IPS-18c (cell line): ENCODE measurements around the gene CARD9.

Experiments used
- H3K4me3 ChIP-seq: 2 replicates; pipeline ENCODE4 v1.7.0; 2013; ENCODE audit warnings: low read depth, mild to moderate bottlenecking, low read length, moderate library complexity; ENCODE audit not compliant: insufficient read depth
- H3K9me3 ChIP-seq: one replicate; pipeline ENCODE4 v1.6.1; 2013; ENCODE audit warnings: mild to moderate bottlenecking, low read length, moderate library complexity; ENCODE audit not compliant: control insufficient read depth, insufficient read depth

CARD9 gene

DNA sequence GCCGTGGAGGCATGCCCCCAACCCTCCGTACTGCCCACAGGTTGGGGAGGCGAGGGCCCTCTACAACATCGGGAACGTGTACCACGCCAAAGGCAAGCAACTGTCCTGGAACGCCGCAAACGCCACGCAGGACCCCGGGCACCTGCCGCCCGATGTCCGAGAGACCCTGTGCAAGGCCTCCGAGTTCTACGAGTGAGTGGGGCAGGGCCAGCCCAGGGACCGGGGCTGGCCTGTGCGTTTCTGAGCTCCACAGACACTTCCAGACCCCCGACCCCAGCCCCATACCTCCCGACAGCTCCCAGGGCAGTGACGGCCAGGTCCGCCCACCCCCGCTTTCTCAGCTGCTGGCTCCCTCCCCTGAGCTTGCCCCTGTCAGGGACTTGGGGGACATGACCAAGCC, 36.6 kb downstream of the CARD9 start:
- no peaks in the 10 kb centered on the region for H3K9me3 ChIP-seq
- no peak overlapping the region for H3K4me3 ChIP-seq

DNA sequence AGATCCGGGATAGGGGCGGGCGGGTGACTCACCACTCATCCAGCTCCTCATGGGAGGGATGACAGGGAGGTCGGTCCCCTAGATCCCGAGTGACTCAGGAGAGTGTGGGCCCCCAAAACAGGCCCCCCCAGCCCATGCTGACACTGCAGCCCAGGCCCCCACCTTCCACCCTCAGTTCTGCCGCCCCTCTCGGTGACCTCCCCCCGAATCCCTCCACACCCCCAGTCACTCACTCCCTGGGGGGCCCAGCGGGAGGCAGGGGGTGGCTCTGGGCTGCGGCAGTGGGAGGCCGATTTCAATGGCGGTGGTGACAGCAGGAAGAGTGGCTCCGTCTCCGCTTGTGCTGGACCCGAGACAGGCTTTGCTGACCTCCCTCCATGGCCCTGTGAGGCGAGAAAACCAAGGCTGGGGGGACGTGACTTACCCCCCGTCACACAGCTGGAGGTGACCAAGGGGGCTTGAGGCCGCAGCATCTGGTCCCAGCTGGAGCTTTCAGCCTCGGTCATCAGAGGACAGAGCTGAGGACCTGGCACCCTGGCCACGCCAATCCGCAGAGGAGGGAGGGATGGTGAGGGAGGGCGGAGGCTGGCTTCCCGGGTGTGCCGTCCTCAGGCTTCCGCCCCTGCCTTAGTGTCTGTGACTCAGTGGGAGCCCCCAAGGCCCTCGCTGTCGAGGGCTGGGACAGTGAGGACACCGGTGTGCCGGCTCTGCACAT, 37.2 kb downstream of the CARD9 start:
- H3K9me3 ChIP-seq = no peaks in the 10 kb centered on the region
- no peak overlapping the region for H3K4me3 ChIP-seq

DNA sequence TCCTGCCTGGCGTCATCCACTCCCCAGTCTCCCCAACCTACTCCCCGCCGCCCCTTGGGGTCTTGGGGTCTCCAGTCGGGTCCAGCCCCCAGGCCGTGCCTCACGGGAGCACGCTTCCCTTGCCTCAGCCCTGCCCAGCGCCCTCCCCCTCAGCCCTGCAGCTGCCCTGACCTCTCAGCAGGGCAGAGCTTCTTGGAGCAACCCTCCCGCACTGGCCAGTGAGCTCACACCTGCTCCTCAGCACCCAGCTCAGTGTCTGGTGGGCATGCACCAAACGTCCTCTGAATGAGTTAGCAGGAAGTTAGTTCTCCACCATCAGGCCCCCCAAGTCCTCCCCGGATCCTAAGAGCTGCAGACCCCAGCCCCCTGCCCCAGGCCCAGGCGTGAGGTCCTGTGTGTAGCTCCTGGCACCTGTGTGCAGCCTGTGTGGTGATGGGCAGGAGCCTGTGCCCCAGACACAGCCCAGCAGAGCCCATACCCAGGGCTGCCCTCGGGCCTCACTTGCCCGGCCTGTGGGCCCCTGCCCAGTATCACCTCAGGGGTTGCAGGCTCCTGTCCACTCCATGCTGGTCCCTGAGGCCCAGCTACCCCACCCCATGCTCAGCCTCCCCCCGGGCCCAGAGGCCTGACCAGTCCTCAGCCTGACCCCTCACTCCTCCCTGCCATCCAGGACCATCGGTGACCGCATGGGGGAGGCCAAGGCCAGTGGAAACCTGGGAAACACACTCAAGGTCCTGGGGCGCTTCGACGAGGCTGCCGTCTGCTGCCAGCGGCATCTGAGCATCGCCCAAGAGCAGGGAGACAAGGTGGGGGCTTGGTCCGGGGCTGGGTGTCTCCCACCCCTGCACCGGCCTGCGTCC, 37.9 kb downstream of the CARD9 start:
- no peaks in the 10 kb centered on the region for H3K9me3 ChIP-seq
- no peak overlapping the region for H3K4me3 ChIP-seq

DNA sequence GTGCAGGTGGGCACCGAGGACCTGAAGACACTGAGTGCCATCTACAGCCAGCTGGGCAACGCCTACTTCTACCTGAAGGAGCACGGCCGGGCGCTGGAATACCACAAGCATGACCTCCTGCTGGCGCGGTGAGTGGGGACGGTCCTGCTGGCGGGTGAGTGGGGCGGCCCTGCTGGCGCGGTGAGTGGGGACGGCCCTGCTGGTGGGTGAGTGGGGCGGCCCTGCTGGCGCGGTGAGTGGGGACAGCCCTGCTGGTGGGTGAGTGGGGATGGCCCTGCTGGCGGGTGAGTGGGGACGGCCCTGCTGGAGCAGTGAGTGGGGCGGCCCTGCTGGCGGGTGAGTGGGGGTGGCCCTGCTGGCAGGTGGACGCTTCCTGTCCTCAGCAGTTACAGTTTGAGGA, 38.9 kb downstream of the CARD9 start:
- Histone ChIP-seq H3K9me3 (no peaks in the 10 kb centered on the region), H3K4me3 (no peak overlapping the region)

DNA sequence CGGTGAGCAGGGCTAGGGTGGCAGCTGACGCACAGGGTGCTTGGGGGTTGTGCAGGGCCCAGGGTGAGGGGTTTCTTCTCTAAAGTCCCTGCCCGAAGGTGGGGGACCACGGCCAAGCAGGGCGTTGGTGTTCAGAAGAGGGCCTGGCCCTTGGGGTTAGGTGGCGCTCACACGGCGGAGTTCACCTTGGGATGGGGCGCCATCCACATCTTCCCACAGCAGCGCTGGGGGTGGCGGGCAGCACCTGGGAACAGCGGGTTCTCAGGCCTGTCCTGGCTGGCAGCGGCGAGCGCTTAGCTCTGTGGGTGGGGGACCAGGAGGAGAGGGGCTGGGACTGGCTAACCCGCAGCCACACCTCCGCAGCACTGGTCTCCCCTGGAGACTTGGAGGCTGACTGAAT, 40.0 kb downstream of the CARD9 start:
- H3K4me3 ChIP-seq = no peak overlapping the region
- no peaks in the 10 kb centered on the region for H3K9me3 ChIP-seq

DNA sequence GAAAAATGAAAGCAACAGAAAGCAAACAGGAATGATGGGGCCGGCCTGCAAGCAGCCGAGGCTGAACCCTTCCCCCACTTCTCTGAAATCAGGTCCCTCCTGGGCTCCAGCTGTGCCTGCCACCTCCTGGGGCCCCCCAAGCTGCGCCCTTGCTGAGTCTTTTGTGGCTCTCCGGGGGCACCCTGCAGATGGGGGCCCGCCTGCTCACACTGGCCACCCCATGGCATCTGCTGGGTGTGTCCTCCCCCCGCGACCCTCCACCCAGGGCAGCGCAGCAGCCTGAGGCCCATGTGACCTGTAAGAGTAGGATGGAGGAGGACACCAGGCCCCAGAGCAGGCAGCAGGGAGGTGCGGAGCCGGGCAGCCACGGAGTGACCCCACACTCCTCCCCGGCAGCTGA, 40.4 kb downstream of the CARD9 start:
- H3K4me3 ChIP-seq = no peak overlapping the region
- H3K9me3 ChIP-seq = no peaks in the 10 kb centered on the region

DNA sequence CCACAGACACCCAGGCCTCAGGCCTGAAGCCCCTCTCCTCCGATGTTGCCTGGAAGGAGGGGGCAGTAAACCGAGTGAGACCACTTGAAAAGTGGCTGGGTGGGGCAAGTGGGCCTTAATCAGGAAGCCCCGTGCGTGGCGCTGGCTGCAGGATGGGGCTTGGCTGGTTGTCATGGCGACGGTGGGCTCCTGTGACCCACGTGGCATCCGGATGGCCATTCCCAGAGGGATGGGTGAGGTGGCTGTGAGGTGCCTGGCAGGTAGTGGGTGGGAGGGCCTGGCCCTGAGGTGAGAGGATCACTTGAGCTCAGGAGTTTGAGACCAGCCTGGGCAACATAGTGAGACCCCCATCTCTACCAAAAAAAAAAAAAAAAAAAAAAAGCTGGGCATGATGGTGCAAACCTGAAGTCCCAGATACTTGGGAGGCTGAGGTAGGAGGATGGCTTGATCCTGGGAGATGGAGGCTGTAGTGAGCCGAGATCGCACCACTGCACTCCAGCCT, 40.9 kb downstream of the CARD9 start:
- Histone ChIP-seq H3K4me3 (no peak overlapping the region), H3K9me3 (no peaks in the 10 kb centered on the region)

DNA sequence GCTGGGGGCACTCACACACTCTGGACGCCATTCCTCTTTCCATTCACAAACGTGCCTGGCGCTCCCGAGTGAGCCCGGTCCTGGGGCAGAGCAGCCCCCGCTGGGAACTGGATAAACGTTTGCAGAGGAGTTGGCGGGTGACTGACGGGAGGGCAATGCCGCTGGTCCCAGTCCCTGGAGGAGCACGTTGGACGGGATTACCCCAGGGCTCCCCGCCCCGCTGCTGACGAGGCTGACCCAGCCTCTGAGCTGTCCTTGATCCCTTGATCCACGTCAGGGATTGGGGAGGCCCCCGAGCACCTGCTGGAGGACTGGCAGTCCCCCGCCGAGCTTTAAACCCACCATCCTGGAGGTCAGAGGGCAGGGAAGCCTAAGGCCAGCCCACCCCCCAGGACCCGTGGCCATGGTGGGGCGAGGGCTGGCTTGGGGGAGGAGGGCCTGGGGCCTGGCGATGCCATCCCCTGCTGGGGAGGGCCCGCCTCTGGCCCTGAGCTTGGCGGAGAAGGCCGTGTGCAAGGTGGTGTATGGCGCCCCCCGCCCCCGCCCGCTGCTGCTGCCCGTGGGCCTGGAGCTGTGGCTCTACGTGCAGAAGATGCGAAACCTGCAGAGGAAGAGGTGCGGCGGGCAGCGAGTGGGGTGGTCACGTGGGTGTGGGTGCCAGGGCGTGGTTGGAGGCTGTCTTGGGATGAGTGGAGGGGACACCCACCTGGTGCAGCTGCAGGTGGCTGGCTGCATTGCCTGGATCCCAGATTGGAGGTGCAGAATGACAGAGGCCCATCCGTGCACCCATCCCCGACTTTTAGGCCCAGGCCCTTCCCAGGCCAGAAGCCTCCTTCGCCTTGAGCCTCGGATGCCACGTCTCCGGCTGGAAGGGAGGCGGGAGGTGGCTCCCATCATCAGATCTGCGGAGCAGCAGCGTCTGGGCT, 41.6 kb downstream of the CARD9 start:
- Histone ChIP-seq H3K9me3 (no peaks in the 10 kb centered on the region), H3K4me3 (no peak overlapping the region)

DNA sequence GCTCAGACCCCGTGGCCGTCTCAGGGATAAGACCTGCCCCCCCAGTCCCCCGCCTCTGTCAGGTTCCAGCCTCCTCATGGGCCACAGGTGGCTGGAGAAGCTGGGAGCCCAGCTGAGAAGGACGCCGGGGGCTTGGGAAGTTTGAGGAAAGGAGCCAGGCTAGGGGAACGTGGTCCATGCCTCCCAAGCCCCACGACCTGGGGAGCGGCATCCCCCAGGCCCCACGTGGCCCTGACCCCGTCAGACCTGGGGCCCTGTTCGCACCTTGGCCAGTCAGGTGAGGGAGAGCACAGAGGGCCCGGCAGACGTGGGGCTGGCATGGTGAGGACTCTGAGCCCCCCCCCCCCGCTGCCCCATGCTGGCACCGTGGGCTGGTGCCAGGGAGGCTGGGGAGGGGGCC, 42.4 kb downstream of the CARD9 start:
- H3K9me3 ChIP-seq = no peaks in the 10 kb centered on the region
- H3K4me3 ChIP-seq = no peak overlapping the region

DNA sequence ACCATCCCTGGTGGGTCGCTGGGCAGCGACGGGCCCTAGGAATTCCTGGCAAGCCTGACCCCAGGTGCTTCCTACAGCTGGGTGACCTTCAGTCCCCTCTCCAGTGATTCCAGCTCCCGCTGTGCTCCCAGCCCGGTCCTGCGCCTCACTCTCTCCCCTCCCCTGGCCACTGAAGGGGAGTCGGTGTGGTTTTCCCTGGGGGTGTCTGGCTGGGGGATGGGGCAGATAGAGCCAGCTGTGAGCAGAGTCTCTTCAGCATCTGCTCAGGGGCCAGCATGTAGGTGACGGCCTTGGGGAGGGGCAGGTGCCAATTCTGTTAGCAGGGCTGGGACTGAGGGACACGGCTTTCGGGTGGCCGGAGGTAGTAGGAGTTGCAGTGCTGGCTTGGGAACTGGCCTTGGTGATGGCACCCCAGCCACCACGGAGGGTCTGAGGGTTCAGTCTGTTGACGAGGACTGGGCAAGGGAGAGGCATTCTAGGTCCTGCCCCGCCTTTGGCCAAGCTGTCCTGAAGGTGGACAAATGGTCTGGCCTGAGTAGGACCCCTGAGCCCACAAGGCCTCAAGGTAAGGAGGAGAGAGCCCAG, 43.0 kb downstream of the CARD9 start:
- Histone ChIP-seq H3K4me3 (no peak overlapping the region), H3K9me3 (no peaks in the 10 kb centered on the region)

DNA sequence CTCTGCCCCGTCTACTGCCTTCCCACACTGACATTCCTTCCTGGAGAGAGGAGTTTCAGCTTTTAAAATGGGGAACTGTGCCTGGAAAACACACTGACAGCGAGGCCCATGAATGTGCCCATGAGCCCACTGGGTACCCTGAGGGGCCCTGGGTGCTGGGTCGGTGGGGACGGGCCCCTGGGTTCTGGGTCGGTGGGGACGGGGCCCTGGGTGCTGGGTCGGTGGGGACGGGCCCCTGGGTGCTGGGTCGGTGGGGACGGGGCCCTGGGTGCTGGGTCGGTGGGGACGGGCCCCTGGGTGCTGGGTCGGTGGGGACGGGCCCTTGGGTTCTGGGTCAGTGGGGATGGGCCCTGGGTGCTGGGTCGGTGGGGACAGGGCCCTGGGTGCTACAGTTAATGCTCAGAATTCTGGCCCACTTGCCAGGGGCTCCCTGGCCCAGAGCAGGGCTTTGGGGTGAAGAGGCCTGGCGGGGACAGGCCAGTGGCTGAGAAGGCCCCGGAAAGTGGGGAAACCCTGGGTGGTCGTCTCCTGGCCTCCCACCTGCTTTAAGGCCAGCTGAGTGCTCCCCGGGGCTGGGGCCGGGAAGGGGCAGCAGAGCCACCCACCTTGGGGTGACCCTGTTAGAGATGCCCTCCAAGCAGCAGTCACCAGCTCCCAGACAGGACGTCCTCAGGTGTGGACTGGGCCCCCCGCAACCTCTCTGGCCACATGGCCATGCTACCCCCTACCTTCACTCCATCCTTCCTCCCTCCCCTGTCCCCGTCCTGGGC, 43.6 kb downstream of the CARD9 start:
- Histone ChIP-seq H3K4me3 (no peak overlapping the region), H3K9me3 (no peaks in the 10 kb centered on the region)

DNA sequence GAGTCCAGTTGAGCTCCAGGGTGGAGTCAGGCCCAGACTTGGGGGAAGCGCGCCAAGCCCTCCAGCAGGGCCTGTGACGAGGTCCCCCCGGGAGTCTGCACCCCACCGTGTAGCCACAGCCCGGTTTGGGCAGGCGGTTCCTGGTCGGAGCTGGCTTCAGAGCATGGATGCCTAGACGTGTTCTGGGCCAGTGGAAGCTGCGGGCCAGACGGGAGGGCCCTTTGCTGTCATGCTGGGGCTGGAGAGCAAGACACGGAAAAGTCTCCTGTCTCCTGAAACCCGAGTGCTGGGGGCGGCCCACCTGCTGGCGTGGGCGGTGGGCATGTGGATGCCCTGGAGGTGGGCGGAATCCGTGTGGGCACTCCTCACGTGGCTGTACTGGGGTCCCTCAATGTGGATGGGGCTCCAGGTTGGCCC, 44.2 kb downstream of the CARD9 start:
- no peak overlapping the region for H3K4me3 ChIP-seq
- no peaks in the 10 kb centered on the region for H3K9me3 ChIP-seq

DNA sequence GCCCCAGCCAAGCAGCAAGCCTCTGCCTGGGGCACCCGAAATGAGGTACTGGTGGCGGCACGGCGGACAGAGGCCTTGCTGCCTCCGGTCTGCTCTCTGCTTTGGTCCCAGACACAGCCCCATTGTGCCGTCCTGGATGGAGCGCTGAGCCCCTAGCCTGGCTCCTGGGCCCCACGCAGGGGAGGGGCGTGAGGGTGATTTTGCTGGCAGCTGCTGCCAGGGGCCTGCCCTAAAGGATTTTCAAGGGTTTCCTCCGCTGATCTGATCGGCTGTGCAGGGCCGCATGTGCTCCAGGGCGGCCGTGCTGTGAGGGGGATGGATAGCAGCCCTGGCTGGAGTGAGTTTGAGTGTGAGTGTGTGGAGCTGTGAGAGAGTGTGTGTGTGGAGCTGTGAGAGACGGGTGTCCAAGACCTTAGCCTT, 44.8 kb downstream of the CARD9 start:
- Histone ChIP-seq H3K4me3 (peak overlapping the region; percentile 31; the same call in 1 of the 2 replicates), H3K9me3 (no peaks in the 10 kb centered on the region)

DNA sequence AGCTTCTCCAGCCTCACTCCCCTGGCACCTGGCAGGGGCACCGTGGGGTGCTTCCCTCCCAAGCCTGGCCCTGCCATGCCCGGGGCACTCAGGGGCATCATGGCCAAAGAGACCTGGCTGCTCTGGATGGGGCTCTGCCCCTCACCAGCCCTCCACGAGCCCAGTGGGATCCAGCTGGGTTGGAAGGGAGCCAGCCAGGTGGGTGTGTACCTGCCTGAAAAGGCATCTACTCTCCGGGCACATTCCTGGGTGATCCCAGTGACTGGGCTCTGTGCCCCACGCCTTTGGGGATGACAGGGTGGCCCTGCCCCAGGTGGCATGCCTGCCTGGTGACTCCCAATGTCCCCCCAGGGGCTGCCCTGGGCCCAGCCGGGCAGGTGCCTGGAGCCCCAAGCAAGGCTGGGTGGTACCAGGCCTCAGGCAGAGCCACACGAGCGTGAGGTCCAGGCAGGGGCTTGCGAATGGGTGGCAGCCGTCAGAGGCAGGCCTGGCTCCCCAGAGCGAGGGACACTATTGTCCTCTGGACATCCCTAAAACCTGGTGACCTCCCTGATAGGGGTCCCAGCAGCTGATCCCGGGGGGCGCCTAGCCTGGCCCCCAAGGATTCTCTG, 45.4 kb downstream of the CARD9 start:
- Histone ChIP-seq H3K9me3 (no peaks in the 10 kb centered on the region), H3K4me3 (peak overlapping the region; percentile 31)

DNA sequence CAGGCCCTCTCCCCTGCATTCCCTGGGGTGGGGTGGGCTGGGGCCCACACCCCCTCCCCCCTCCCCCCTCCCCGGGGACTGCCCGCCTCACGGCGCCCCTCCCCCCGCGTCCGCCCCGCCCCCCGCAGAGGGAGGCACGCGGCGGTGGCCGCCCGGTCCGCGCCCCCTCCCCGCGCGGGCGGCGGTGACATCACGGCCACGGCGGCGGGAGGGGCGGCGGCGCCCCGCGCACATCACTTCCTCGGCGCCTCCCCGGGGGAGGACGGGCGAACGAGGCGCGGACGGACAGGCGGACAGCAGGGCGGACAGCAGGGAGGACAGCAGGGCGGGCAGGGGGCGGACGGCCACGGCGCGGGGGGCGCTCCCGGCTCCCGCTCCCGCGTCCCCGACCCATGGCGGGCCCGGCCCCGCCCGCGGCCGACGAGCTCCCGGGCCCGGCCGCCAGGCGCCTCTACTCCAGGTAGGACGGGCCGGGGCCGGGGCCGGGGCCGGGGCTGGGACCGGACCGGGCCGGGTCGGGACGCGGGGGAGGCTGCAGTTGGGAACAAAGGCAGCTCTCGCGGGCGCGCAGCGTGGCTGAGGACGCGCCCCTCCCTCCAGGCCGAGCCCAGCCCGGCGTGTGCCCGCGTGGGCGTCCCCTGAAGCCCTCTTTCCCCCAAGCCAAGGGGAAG, 46.0 kb downstream of the CARD9 start, which contains the start of gene GPSM1:
TSS of gene GPSM1 (plus strand) at position 236 of the 671 bp plus-strand sequence. CDS start at position 393, 157 bp downstream.
- peak within 1 kb of the TSS; percentile 44 for H3K4me3 ChIP-seq
- H3K9me3 ChIP-seq = no peaks in the 10 kb centered on the region
